CD4-positive, alpha-beta T cell (primary cell): ENCODE measurements around the gene MED12L. TPM values are rescaled to one million over a fixed set of nuclear protein-coding genes. Genes with fewer than 3 reads are reported as not detected.
A peak's percentile ranks its signal among the peaks of the same experiment; 100 is the strongest.

Source experiments
- ATAC-seq: fragments of 200-7000 bp; cut with Tn5 transposase; one replicate; pipeline ENCODE4 v1.10.0; 2022; ENCODE audit warnings: mild to moderate bottlenecking; ENCODE audit not compliant: poor library complexity
- CTCF ChIA-PET: fragments of 350-600 bp; sonication (Branson Sonifier 250); formaldehyde crosslinking; loops from one replicate; lab custom pipeline; 2021; ENCODE audit warnings: antibody characterized with exemption, inconsistent platforms; lab: Charles Lee
- POLR2A ChIA-PET: fragments of 350-600 bp; sonication (Branson Sonifier 250); formaldehyde crosslinking; loops from one replicate; lab custom pipeline; 2021; ENCODE audit warnings: antibody characterized with exemption, inconsistent platforms; lab: Charles Lee
- DNase-seq, 14 experiments: peaks; one replicate each; pipeline ENCODE4 v3.0.0-alpha.2; 2013 to 2020; ENCODE audit warnings: mixed read lengths in 2 of 14
- H3K27ac ChIP-seq, 2 donors: one replicate each; pipeline versions ENCODE4 v1.5.1 to v1.7.0; 2013; ENCODE audit warnings: low read length in 2 of 2, low read depth in 1 of 2, mild to moderate bottlenecking in 1 of 2
- H3K27me3 ChIP-seq, 2 experiments: 1 replicate in 1 of 2; 2 replicates in 1 of 2; pipeline versions ENCODE4 v1.6.1 to v1.7.0; 2013; ENCODE audit warnings: low read length in 2 of 2, control low read depth in 1 of 2, mild to moderate bottlenecking in 1 of 2, moderate library complexity in 1 of 2; ENCODE audit not compliant: insufficient read depth in 2 of 2, control insufficient read depth in 1 of 2
- H3K36me3 ChIP-seq: one replicate; pipeline ENCODE4 v1.6.1; 2013; ENCODE audit warnings: low read length, control low read depth; ENCODE audit not compliant: insufficient read depth
- H3K4me1 ChIP-seq: one replicate; pipeline ENCODE4 v1.6.1; 2013; ENCODE audit warnings: low read length, control low read depth; ENCODE audit not compliant: insufficient read depth
- H3K4me3 ChIP-seq: one replicate; pipeline ENCODE4 v1.5.1; 2013; ENCODE audit warnings: mild to moderate bottlenecking, low read length, moderate library complexity
- H3K9me3 ChIP-seq, 2 experiments: 1 replicate in 1 of 2; 2 replicates in 1 of 2; pipeline versions ENCODE4 v1.6.1 to v1.7.0; 2013; ENCODE audit warnings: low read length in 2 of 2, mild to moderate bottlenecking in 2 of 2, control low read depth in 1 of 2, moderate library complexity in 1 of 2; ENCODE audit not compliant: control insufficient read depth in 1 of 2, insufficient read depth in 1 of 2
- H3K27ac Mint-ChIP-seq: one replicate; pipeline ENCODE4 v1.8.0; 2020; ENCODE audit warnings: mixed read lengths
- H3K27me3 Mint-ChIP-seq: one replicate; pipeline ENCODE4 v1.8.0; 2021; ENCODE audit warnings: mixed read lengths
- H3K36me3 Mint-ChIP-seq: one replicate; pipeline ENCODE4 v1.8.0; 2021; ENCODE audit warnings: low read depth, mixed read lengths
- H3K4me1 Mint-ChIP-seq: one replicate; pipeline ENCODE4 v1.8.0; 2021; ENCODE audit warnings: low read depth, mixed read lengths
- H3K4me3 Mint-ChIP-seq: one replicate; pipeline ENCODE4 v1.8.0; 2020; ENCODE audit warnings: mild to moderate bottlenecking, mixed read lengths
- H3K9me3 Mint-ChIP-seq: one replicate; pipeline ENCODE4 v1.8.0; 2020; ENCODE audit warnings: mixed read lengths
- CTCF ChIP-seq: fragments of 200-600 bp; IDR thresholded peaks from one replicate; pipeline ENCODE4 v1.8.0; 2022; ENCODE audit warnings: antibody characterized with exemption, mild to moderate bottlenecking
- intact Hi-C, 2 experiments: fragments of 100-400 bp; cut with DNase I in 1 of 2; cut with micrococcal nuclease in 1 of 2; formaldehyde crosslinking; loops; one replicate each; pipeline versions ENCODE4 v1.15.1 to v1.9.0; 2023 to 2025; cut with DNase I, micrococcal nuclease
- total RNA-seq, 174 experiments: library from RNA in 2 of 174; stranded (reverse) in 2 of 174; gene quantifications; one replicate each; pipeline ENCODE4 v1.2.3 and lab custom pipeline; 2021 to 2026

Gene MED12L
- total RNA-seq, 2 experiments from 2014 or later, result 0.39 to 0.49 TPM

GRCh38 chr3:151275091-151275490 is 189.6 kb downstream of the MED12L start:
- Histone ChIP-seq H3K9me3 (no peaks in the 10 kb centered on the region), H3K27me3 (no peaks in the 10 kb centered on the region), H3K4me3 (no peak overlapping the region), H3K4me1 (peaks cover 22% of the 10 kb centered on the region), H3K27ac (no peak overlapping the region), H3K36me3 (no peaks in the 10 kb centered on the region)
- POLR2A ChIA-PET, result interaction anchor here (0.7 to 0.9 kb wide), 2 partner anchors 73 to 105 kb away, joined by 3 read pairs; no protein-coding TSS in a partner anchor
- intact Hi-C loops, result loop anchor here in 1 of 2 experiments (10.0 kb wide), 1 partner anchor 550 kb away; no protein-coding TSS in a partner anchor
- ATAC-seq (no peak), DNase-seq (peak in 1 of 14 experiments; percentile 23)
- H3K9me3 Mint-ChIP-seq, result no peaks in the 10 kb centered on the region
- no peak overlapping the region for H3K27ac Mint-ChIP-seq
- CTCF ChIA-PET, result interaction anchor here (1.6 to 2.5 kb wide), 2 partner anchors 47 to 107 kb away, joined by 7 to 8 read pairs; no protein-coding TSS in a partner anchor
- TF ChIP-seq CTCF, result no peak
- H3K4me1 Mint-ChIP-seq, result peaks cover 39% of the 10 kb centered on the region
- no peaks in the 10 kb centered on the region for H3K36me3 Mint-ChIP-seq
- no peak overlapping the region for H3K4me3 Mint-ChIP-seq
- no peaks in the 10 kb centered on the region for H3K27me3 Mint-ChIP-seq

- Mint-ChIP-seq H3K27me3 (no peaks in the 10 kb centered on the region), H3K36me3 (no peaks in the 10 kb centered on the region), H3K9me3 (no peaks in the 10 kb centered on the region), H3K4me1 (peaks cover 39% of the 10 kb centered on the region), H3K27ac (peak overlapping the region; percentile 68), H3K4me3 (peak overlapping the region; percentile 8)
- DNase-seq (no peak), ATAC-seq (peak; percentile 13)
- Histone ChIP-seq H3K9me3 (no peaks in the 10 kb centered on the region), H3K27me3 (no peaks in the 10 kb centered on the region), H3K4me1 (peaks cover 22% of the 10 kb centered on the region), H3K4me3 (no peak overlapping the region), H3K36me3 (no peaks in the 10 kb centered on the region), H3K27ac (peak overlapping the region; percentile 21 to 45)
- intact Hi-C loops, result loop anchor here in 1 of 2 experiments (10.0 kb wide), 1 partner anchor 551 kb away; no protein-coding TSS in a partner anchor
- POLR2A ChIA-PET, result interaction anchor here (0.6 to 0.9 kb wide), 2 partner anchors 51 to 74 kb away, joined by 3 read pairs; no protein-coding TSS in a partner anchor
- TF ChIP-seq CTCF, result no peak
- CTCF ChIA-PET, result interaction anchor here (1.0 to 2.5 kb wide), 3 partner anchors 48 to 113 kb away, joined by 3 to 8 read pairs (median 7); no protein-coding TSS in a partner anchor
Measured at GRCh38 chr3:151276038-151276686, 190.7 kb downstream of the MED12L start.

- no peak for TF ChIP-seq CTCF
- DNase-seq (peak in 7 of 14 experiments; percentile 5 to 79 (median 29)), ATAC-seq (peak; percentile 84)
- Histone ChIP-seq H3K27me3 (no peaks in the 10 kb centered on the region), H3K36me3 (no peaks in the 10 kb centered on the region), H3K4me1 (peaks cover 22% of the 10 kb centered on the region), H3K27ac (peak overlapping the region; percentile 21 to 45), H3K9me3 (no peaks in the 10 kb centered on the region), H3K4me3 (no peak overlapping the region)
- H3K4me3 Mint-ChIP-seq, result peak overlapping the region; percentile 8
- H3K9me3 Mint-ChIP-seq, result no peaks in the 10 kb centered on the region
- H3K36me3 Mint-ChIP-seq, result no peaks in the 10 kb centered on the region
- intact Hi-C loops, result loop anchor here in 1 of 2 experiments (10.0 kb wide), 1 partner anchor 552 kb away; no protein-coding TSS in a partner anchor
- ChIA-PET POLR2A (no interaction called here), CTCF (interaction anchor here (1.0 to 2.5 kb wide), 3 partner anchors 48 to 114 kb away, joined by 3 to 8 read pairs (median 7); no protein-coding TSS in a partner anchor)
- peak overlapping the region; percentile 68 for H3K27ac Mint-ChIP-seq
- H3K4me1 Mint-ChIP-seq, result peaks cover 39% of the 10 kb centered on the region
- no peaks in the 10 kb centered on the region for H3K27me3 Mint-ChIP-seq
Measured at GRCh38 chr3:151276687-151277042, 191.2 kb downstream of the MED12L start.
